ENCODE measurements around the gene ZMIZ2.
"Not testable (repeated sequence)": the region's sequence is repeated elsewhere in the genome, so short reads cannot be mapped to it uniquely, and the experiment has no call there.

ZMIZ2 gene

GRCh38 chr7:44727937-44728262, 20.7 kb upstream of the ZMIZ2 start:
- DNase-seq, result no peak

GRCh38 chr7:44729949-44730590, 18.6 kb upstream of the ZMIZ2 start:
- no peak for DNase-seq

- DNase-seq, result not testable (repeated sequence)
Observed at GRCh38 chr7:44732971-44733370, 15.7 kb upstream of the ZMIZ2 start.

GRCh38 chr7:44733708-44734481, 14.8 kb upstream of the ZMIZ2 start:
- no peak for DNase-seq

- no peak for DNase-seq
Observed at GRCh38 chr7:44735403-44736165, 13.1 kb upstream of the ZMIZ2 start.

GRCh38 chr7:44736896-44737295, 11.8 kb upstream of the ZMIZ2 start:
- DNase-seq, result no peak

GRCh38 chr7:44738051-44738723, 10.5 kb upstream of the ZMIZ2 start:
- DNase-seq, result no peak

- DNase-seq, result no peak
Observed at GRCh38 chr7:44738876-44739665, 9.6 kb upstream of the ZMIZ2 start.

- no peak for DNase-seq
Observed at GRCh38 chr7:44740055-44740454, 8.6 kb upstream of the ZMIZ2 start.

- DNase-seq, result no peak
Observed at GRCh38 chr7:44743750-44744149, 4.9 kb upstream of the ZMIZ2 start.

- DNase-seq, result no peak
Observed at GRCh38 chr7:44748948-44749731, 493 bp downstream of the ZMIZ2 start.

GRCh38 chr7:44749992-44750391, 1.3 kb downstream of the ZMIZ2 start:
- no peak for DNase-seq

GRCh38 chr7:44750424-44750823, 1.8 kb downstream of the ZMIZ2 start:
- no peak for DNase-seq

GRCh38 chr7:44750921-44751571, 2.4 kb downstream of the ZMIZ2 start:
- DNase-seq, result no peak

GRCh38 chr7:44752822-44753221, 4.2 kb downstream of the ZMIZ2 start:
- no peak for DNase-seq

- no peak for DNase-seq
Observed at GRCh38 chr7:44754802-44755697, 6.4 kb downstream of the ZMIZ2 start.

GRCh38 chr7:44755698-44756627, 7.3 kb downstream of the ZMIZ2 start:
- DNase-seq, result no peak

- no peak for DNase-seq
Observed at GRCh38 chr7:44756904-44757303, 8.3 kb downstream of the ZMIZ2 start.

GRCh38 chr7:44757311-44757710, 8.7 kb downstream of the ZMIZ2 start:
- DNase-seq, result no peak
